Measurements from ENCODE around the gene MACROD2.

MACROD2 gene

GRCh38 chr20:14712302-14712739 is 717.0 kb downstream of the MACROD2 start:
- TF ChIP-seq ISL1 (CRISPR knock-in tag; IDR thresholded peaks at IDR 0.05): peak; percentile 94
- TF ChIP-seq CREB5 (CRISPR knock-in tag; IDR thresholded peaks at IDR 0.05; ENCODE audit: low read depth): peak; percentile 69
- TF ChIP-seq ZC3H10 (CRISPR knock-in tag; IDR thresholded peaks at IDR 0.05): no peak
- TF ChIP-seq ZFP30 (CRISPR knock-in tag; IDR thresholded peaks at IDR 0.05): no peak
- no peak for TF ChIP-seq SNAI2 (CRISPR knock-in tag; IDR thresholded peaks at IDR 0.05)
- TF ChIP-seq PATZ1 (CRISPR knock-in tag; IDR thresholded peaks at IDR 0.05; ENCODE audit: borderline replicate concordance): peak; percentile 41; the same call in 1 of the 2 replicates
- TF ChIP-seq PPARA (CRISPR knock-in tag; IDR thresholded peaks at IDR 0.05; ENCODE audit: borderline replicate concordance): no peak
- 0 out of 2 replicates have a peak, but pooled peaks have one; percentile 26 for TF ChIP-seq ESRRG (CRISPR knock-in tag; IDR thresholded peaks at IDR 0.05)
- peak; percentile 64; the same call in 1 of the 2 replicates for TF ChIP-seq TOX (CRISPR knock-in tag; IDR thresholded peaks at IDR 0.05; ENCODE audit: borderline replicate concordance)
- TF ChIP-seq GLIS3 (CRISPR knock-in tag; IDR thresholded peaks at IDR 0.05): 0 out of 2 replicates have a peak, but pooled peaks have one; percentile 48

GRCh38 chr20:14715400-14715799 is 720.1 kb downstream of the MACROD2 start:
- ATAC-seq: no peak
- no peak for TF ChIP-seq CSDC2 (CRISPR knock-in tag; IDR thresholded peaks at IDR 0.05)
- no peak for TF ChIP-seq POU6F1 (CRISPR knock-in tag; IDR thresholded peaks at IDR 0.05; ENCODE audit: borderline replicate concordance, low read depth)
- TF ChIP-seq ZFP30 (CRISPR knock-in tag; IDR thresholded peaks at IDR 0.05): no peak
- no peak for TF ChIP-seq SNAI2 (CRISPR knock-in tag; IDR thresholded peaks at IDR 0.05)
- no peak for TF ChIP-seq RARB (CRISPR knock-in tag; IDR thresholded peaks at IDR 0.05)
- no peak for TF ChIP-seq ZC3H10 (CRISPR knock-in tag; IDR thresholded peaks at IDR 0.05)
- no peak for TF ChIP-seq ZNF70 (CRISPR knock-in tag; IDR thresholded peaks at IDR 0.05)
- TF ChIP-seq BACH2 (CRISPR knock-in tag; IDR thresholded peaks at IDR 0.05; ENCODE audit: borderline replicate concordance): no peak
- TF ChIP-seq TOX (CRISPR knock-in tag; IDR thresholded peaks at IDR 0.05; ENCODE audit: borderline replicate concordance): no peak
- TF ChIP-seq PPARA (CRISPR knock-in tag; IDR thresholded peaks at IDR 0.05; ENCODE audit: borderline replicate concordance): no peak
- TF ChIP-seq ZNF565 (CRISPR knock-in tag; conservative IDR thresholded peaks at IDR 0.05; ENCODE audit: low read depth): no peak
- TF ChIP-seq CREB5 (CRISPR knock-in tag; IDR thresholded peaks at IDR 0.05; ENCODE audit: low read depth): no peak
- no peak for TF ChIP-seq GLIS3 (CRISPR knock-in tag; IDR thresholded peaks at IDR 0.05)

More at GRCh38 chr20:14712302-14712739, 717.0 kb downstream of the MACROD2 start:
- peak; percentile 98 for ATAC-seq

GRCh38 chr20:14716351-14716801 is 721.1 kb downstream of the MACROD2 start:
- TF ChIP-seq SNAI2 (CRISPR knock-in tag; IDR thresholded peaks at IDR 0.05) (no peak), ZFP3 (CRISPR knock-in tag; IDR thresholded peaks at IDR 0.05) (no peak), ZC3H10 (CRISPR knock-in tag; IDR thresholded peaks at IDR 0.05) (no peak), PPARA (CRISPR knock-in tag; IDR thresholded peaks at IDR 0.05; ENCODE audit: borderline replicate concordance) (no peak), RARB (CRISPR knock-in tag; IDR thresholded peaks at IDR 0.05) (no peak), ZNF8 (CRISPR knock-in tag; IDR thresholded peaks at IDR 0.05) (no peak), ZNF565 (CRISPR knock-in tag; conservative IDR thresholded peaks at IDR 0.05; ENCODE audit: low read depth) (no peak), ZNF70 (CRISPR knock-in tag; IDR thresholded peaks at IDR 0.05) (no peak), TSHZ2 (CRISPR knock-in tag; IDR thresholded peaks at IDR 0.05) (no peak), TCF4 (CRISPR knock-in tag; IDR thresholded peaks at IDR 0.05; ENCODE audit: borderline replicate concordance) (no peak), CSRNP3 (CRISPR knock-in tag; IDR thresholded peaks at IDR 0.05) (no peak), PATZ1 (CRISPR knock-in tag; IDR thresholded peaks at IDR 0.05; ENCODE audit: borderline replicate concordance) (no peak), CSDC2 (CRISPR knock-in tag; IDR thresholded peaks at IDR 0.05) (no peak), BACH2 (CRISPR knock-in tag; IDR thresholded peaks at IDR 0.05; ENCODE audit: borderline replicate concordance) (no peak), ARNTL (CRISPR knock-in tag; IDR thresholded peaks at IDR 0.05; ENCODE audit: borderline replicate concordance, low read depth) (no peak), TOX (CRISPR knock-in tag; IDR thresholded peaks at IDR 0.05; ENCODE audit: borderline replicate concordance) (no peak), GLIS3 (CRISPR knock-in tag; IDR thresholded peaks at IDR 0.05) (no peak), OSR1 (CRISPR knock-in tag; IDR thresholded peaks at IDR 0.05) (no peak), ISL1 (CRISPR knock-in tag; IDR thresholded peaks at IDR 0.05) (no peak), ESRRG (CRISPR knock-in tag; IDR thresholded peaks at IDR 0.05) (no peak)
- ATAC-seq: no peak
